Measurements from ENCODE around the gene SPEM2.

The SPEM2 gene

DNA sequence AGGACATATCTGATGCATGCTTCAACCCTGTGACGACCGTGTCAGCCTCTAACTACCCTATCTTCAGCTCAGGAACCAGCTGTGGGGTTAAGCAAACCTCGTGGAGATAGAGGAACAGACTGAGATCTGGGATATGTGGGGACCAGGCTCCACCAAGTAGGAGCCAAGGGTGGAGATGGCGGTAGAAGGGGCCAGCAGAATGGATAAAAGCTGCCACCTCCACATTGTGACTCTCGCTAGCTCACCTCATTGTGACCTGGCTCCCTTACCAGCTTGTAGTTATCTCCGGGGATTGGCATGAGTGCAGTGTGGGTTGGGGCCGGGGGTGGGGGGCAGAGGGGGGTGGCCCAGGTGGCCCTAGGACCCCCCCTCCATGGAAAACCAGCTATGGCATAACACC is at the start of gene SPEM2:
Gene SPEM2, plus strand, starts transcription at position 301 of the 400 bp plus-strand sequence. Its CDS starts 73 bp downstream, at position 374.
- TF ChIP-seq, protein P1, sequence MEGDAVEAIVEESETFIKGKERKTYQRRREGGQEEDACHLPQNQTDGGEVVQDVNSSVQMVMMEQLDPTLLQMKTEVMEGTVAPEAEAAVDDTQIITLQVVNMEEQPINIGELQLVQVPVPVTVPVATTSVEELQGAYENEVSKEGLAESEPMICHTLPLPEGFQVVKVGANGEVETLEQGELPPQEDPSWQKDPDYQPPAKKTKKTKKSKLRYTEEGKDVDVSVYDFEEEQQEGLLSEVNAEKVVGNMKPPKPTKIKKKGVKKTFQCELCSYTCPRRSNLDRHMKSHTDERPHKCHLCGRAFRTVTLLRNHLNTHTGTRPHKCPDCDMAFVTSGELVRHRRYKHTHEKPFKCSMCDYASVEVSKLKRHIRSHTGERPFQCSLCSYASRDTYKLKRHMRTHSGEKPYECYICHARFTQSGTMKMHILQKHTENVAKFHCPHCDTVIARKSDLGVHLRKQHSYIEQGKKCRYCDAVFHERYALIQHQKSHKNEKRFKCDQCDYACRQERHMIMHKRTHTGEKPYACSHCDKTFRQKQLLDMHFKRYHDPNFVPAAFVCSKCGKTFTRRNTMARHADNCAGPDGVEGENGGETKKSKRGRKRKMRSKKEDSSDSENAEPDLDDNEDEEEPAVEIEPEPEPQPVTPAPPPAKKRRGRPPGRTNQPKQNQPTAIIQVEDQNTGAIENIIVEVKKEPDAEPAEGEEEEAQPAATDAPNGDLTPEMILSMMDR (IDR thresholded peaks at IDR 0.05; ENCODE audit: extremely low read depth, insufficient read depth, missing control alignments): no peak
- in situ Hi-C loops (cut with MboI; ENCODE audit: low pct_unique_long_range_greater_than_20kb, low sequenced_read_pairs, unreplicated experiment): no loop called here
- no peak for DNase-seq (ENCODE audit: low spot score)

DNA sequence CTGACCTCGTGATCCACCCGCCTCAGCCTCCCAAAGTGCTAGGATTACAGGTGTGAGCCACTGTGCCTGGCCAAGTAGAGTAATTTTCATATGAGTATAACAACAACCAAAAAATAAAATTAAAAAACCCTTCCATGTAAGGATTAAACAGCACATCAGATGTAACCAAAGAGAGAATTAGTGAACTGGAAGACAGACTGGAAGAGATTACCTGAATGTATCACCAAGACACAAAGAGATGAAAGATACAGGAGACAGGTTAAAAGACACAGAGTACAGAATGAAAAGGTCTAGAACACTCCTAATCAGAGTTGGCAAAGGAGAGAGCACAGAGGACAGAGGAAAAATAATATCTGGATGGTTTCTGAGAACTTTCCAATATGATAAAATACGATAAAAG is 46.3 kb upstream of the SPEM2 start:
- no peak for DNase-seq (ENCODE audit: low spot score)
- in situ Hi-C loops (cut with MboI; ENCODE audit: low pct_unique_long_range_greater_than_20kb, low sequenced_read_pairs, unreplicated experiment): no loop called here
- TF ChIP-seq, protein P1 (IDR thresholded peaks at IDR 0.05; ENCODE audit: extremely low read depth, insufficient read depth, missing control alignments): no peak

DNA sequence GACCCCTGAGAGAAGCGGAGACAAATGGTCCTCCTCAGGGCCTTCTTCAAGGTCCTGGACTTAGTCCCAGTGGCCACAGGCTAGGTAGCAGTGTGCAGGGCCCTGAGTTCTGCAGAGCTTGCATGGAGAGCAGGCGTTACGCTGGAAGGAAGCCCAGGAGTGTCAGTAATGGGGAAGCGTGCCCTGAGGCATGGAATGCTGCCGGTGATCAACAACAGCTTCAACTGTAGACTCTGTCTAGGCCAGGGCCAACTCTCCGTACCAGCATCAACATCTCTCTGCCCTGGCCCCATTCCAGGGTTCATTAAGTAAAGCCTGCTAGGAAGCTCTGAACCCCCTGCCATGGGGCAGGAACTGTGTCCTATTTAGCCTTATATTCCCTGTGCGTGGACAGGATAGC is 45.1 kb upstream of the SPEM2 start:
- TF ChIP-seq, protein P1 (IDR thresholded peaks at IDR 0.05; ENCODE audit: extremely low read depth, insufficient read depth, missing control alignments): no peak
- in situ Hi-C loops (cut with MboI; ENCODE audit: low pct_unique_long_range_greater_than_20kb, low sequenced_read_pairs, unreplicated experiment): no loop called here
- DNase-seq (ENCODE audit: low spot score): no peak

DNA sequence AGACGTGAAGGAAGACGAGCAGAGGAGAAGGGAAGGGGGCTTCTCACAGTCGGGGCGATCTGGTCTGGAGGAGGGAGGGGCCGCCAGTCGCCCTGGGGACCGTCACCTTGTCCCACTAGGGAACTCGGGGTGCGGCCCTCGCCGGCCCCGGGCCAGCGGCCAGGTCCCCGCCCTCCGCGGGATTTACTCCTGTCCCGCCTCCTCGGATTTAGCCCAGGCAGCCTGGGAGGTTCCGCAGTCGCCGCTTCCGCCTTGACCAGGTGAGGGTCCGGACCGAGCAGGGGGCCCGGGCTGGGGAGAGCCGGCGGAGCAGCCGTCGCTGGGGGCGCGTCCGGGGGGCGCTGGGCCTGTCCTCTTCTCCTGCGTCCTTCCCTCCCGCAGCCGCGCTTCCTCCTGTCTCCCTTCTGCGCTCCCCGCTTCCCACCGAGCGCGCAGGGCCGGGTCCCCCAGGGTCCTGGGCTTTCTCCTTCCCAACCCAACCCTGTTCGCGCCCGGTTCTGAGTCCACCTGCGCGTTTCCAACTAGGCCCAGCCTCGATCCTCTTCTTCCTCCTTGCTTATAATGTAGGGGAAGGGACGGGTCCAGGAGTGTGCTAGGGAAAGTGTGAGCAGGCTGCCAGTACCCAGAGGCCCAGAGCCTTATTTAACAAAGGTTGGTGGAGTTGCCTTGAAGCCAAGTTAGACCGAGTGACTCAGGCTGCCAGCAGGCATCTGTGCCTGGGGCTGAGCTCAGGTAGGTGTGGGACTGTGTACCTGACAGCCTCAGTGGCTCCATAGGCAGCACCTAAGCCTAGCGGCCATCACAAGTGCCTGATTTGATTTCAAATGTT is 44.3 kb upstream of the SPEM2 start, which contains the start of gene TNK1:
Gene TNK1, plus strand, starts transcription at position 235 of the 829 bp plus-strand sequence. CDS start 1,838 bp downstream, outside the sequence.
- DNase-seq (ENCODE audit: low spot score): no peak
- in situ Hi-C loops (cut with MboI; ENCODE audit: low pct_unique_long_range_greater_than_20kb, low sequenced_read_pairs, unreplicated experiment): no loop called here
- TF ChIP-seq, protein P1 (IDR thresholded peaks at IDR 0.05; ENCODE audit: extremely low read depth, insufficient read depth, missing control alignments): no peak

DNA sequence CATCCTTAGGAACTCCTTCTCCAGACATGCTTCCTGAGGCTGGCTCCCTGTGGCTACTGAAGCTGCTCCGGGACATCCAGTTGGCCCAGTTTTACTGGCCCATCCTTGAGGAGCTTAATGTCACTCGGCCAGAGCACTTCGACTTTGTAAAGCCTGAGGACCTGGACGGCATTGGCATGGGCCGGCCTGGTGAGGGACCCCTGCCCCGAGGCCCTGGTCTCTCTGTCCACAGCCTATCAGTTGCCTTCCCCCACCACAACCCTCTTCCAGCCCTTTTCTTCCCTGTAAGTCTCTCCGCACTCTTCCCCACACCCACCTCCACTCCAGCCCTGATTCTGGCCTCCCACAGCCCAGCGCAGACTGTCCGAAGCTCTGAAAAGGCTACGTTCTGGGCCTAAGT is 42.5 kb upstream of the SPEM2 start:
- in situ Hi-C loops (cut with MboI; ENCODE audit: low pct_unique_long_range_greater_than_20kb, low sequenced_read_pairs, unreplicated experiment): no loop called here
- no peak for DNase-seq (ENCODE audit: low spot score)
- TF ChIP-seq, protein P1 (IDR thresholded peaks at IDR 0.05; ENCODE audit: extremely low read depth, insufficient read depth, missing control alignments): no peak

DNA sequence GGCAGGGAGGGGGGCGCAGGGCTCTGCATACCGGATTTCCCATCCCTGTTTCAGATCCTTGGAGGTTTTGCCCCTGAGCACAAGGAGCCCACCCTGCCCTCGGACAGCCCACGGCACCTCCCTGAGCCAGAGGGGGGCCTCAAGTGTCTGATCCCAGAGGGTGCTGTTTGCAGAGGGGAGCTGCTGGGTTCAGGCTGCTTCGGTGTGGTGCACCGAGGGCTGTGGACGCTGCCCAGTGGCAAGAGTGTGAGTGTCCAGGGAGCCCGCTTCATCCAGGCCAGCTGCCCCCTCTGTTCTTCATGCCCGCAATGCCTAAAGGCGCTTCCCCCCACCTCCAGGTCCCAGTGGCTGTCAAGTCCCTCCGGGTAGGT is 42.1 kb upstream of the SPEM2 start:
- in situ Hi-C loops (cut with MboI; ENCODE audit: low pct_unique_long_range_greater_than_20kb, low sequenced_read_pairs, unreplicated experiment): no loop called here
- DNase-seq (ENCODE audit: low spot score): no peak
- TF ChIP-seq, protein P1 (IDR thresholded peaks at IDR 0.05; ENCODE audit: extremely low read depth, insufficient read depth, missing control alignments): no peak

Measured in GM13977 (cell line).